Neural crest cell (in vitro differentiated cells): ENCODE data around the gene CEP295NL. TPM values are rescaled to one million over a fixed set of nuclear protein-coding genes. Genes with fewer than 3 reads are reported as not detected.

Experiments used
- DNase-seq: peaks from one replicate; pipeline ENCODE4 v3.0.0; 2021; ENCODE audit warnings: low read depth, mixed read lengths, low spot score
- H3K27ac Mint-ChIP-seq: one replicate; pipeline ENCODE4 v1.8.0; 2021; ENCODE audit warnings: mild to moderate bottlenecking, mixed read lengths; ENCODE audit not compliant: unreplicated experiment
- H3K27me3 Mint-ChIP-seq: 2 replicates; pipeline ENCODE4 v1.8.0; 2021; ENCODE audit warnings: low read depth, mild to moderate bottlenecking, mixed read lengths
- H3K36me3 Mint-ChIP-seq: 2 replicates; pipeline ENCODE4 v1.8.0; 2021; ENCODE audit warnings: low read depth, mild to moderate bottlenecking, mixed read lengths
- H3K4me1 Mint-ChIP-seq: 2 replicates; pipeline ENCODE4 v1.8.0; 2021; ENCODE audit warnings: mixed read lengths
- H3K4me3 Mint-ChIP-seq: one replicate; pipeline ENCODE4 v1.8.0; 2021; ENCODE audit warnings: mild to moderate bottlenecking, mixed read lengths
- H3K9me3 Mint-ChIP-seq: 2 replicates; pipeline ENCODE4 v1.8.0; 2021; ENCODE audit warnings: mixed read lengths
- CTCF ChIP-seq: fragments of 200-600 bp; sonication (generic); conservative IDR thresholded peaks from 2 replicates; pipeline ENCODE4 v1.5.0; 2021; ENCODE audit warnings: antibody characterized with exemption, mild to moderate bottlenecking
- total RNA-seq: library from RNA; stranded (reverse); gene quantifications from 2 replicates; pipeline ENCODE4 v1.2.1, GENCODE V29; 2021

Gene CEP295NL
- total RNA-seq, 1 donor from 2014 or later, result 1.2 TPM

GRCh38 chr17:78900816-78901215 lies 2.2 kb downstream of the CEP295NL start:
- Mint-ChIP-seq H3K36me3 (no peaks in the 10 kb centered on the region), H3K4me1 (peaks cover 65% of the 10 kb centered on the region), H3K9me3 (no peaks in the 10 kb centered on the region), H3K27me3 (no peaks in the 10 kb centered on the region), H3K27ac (no peak overlapping the region), H3K4me3 (no peak overlapping the region)
- DNase-seq, result no peak
- TF ChIP-seq CTCF, result no peak

- H3K4me3 Mint-ChIP-seq, result peak overlapping the region; percentile 66
- H3K27ac Mint-ChIP-seq, result peak overlapping the region; percentile 90
- no peak for TF ChIP-seq CTCF
- peaks cover 73% of the 10 kb centered on the region for H3K4me1 Mint-ChIP-seq
- no peak for DNase-seq
- H3K27me3 Mint-ChIP-seq, result no peaks in the 10 kb centered on the region
- no peaks in the 10 kb centered on the region for H3K9me3 Mint-ChIP-seq
- H3K36me3 Mint-ChIP-seq, result no peaks in the 10 kb centered on the region
These were observed 3.4 kb downstream of the CEP295NL start for GRCh38 chr17:78899361-78900260.

GRCh38 chr17:78898947-78899346 lies 4.1 kb downstream of the CEP295NL start:
- Mint-ChIP-seq H3K9me3 (no peaks in the 10 kb centered on the region), H3K36me3 (no peaks in the 10 kb centered on the region), H3K27ac (no peak overlapping the region), H3K4me3 (no peak overlapping the region), H3K4me1 (peaks cover 75% of the 10 kb centered on the region), H3K27me3 (no peaks in the 10 kb centered on the region)
- TF ChIP-seq CTCF, result no peak
- DNase-seq, result no peak

GRCh38 chr17:78898075-78898836 lies 4.7 kb downstream of the CEP295NL start:
- Mint-ChIP-seq H3K4me1 (peaks cover 75% of the 10 kb centered on the region), H3K36me3 (no peaks in the 10 kb centered on the region), H3K27ac (peak overlapping the region; percentile 35), H3K4me3 (no peak overlapping the region), H3K27me3 (no peaks in the 10 kb centered on the region), H3K9me3 (no peaks in the 10 kb centered on the region)
- DNase-seq, result no peak
- TF ChIP-seq CTCF, result no peak

- H3K9me3 Mint-ChIP-seq, result no peaks in the 10 kb centered on the region
- H3K36me3 Mint-ChIP-seq, result no peaks in the 10 kb centered on the region
- H3K4me3 Mint-ChIP-seq, result no peak overlapping the region
- no peak for DNase-seq
- H3K27ac Mint-ChIP-seq, result no peak overlapping the region
- H3K27me3 Mint-ChIP-seq, result no peaks in the 10 kb centered on the region
- peaks cover 75% of the 10 kb centered on the region for H3K4me1 Mint-ChIP-seq
- no peak for TF ChIP-seq CTCF
These were observed 5.3 kb downstream of the CEP295NL start for GRCh38 chr17:78897664-78898047.
